WTC11 (cell line): Measurements from ENCODE around the gene BMPR1B.

ENCODE experiments used
- CREB1 ChIP-seq: sonication (generic); formaldehyde crosslinking; IDR thresholded peaks from 2 replicates; pipeline ENCODE4 v1.8.0; 2023; ENCODE audit warnings: mild to moderate bottlenecking, missing genetic modification reagents
- FOXK1 ChIP-seq: sonication (generic); formaldehyde crosslinking; IDR thresholded peaks from 2 replicates; pipeline ENCODE4 v1.8.0; 2022; ENCODE audit warnings: mild to moderate bottlenecking, moderate library complexity, missing genetic modification reagents
- JUN ChIP-seq: sonication (generic); formaldehyde crosslinking; IDR thresholded peaks from 2 replicates; pipeline ENCODE4 v1.8.0; 2023; ENCODE audit warnings: mild to moderate bottlenecking, missing genetic modification reagents
- NFYB ChIP-seq: sonication (generic); formaldehyde crosslinking; conservative IDR thresholded peaks from 2 replicates; pipeline ENCODE4 v1.8.0; 2022; ENCODE audit warnings: low read depth, missing genetic modification reagents
- SMAD3 ChIP-seq: sonication (generic); formaldehyde crosslinking; IDR thresholded peaks from 2 replicates; pipeline ENCODE4 v1.8.0; 2022; ENCODE audit warnings: missing genetic modification reagents, mild to moderate bottlenecking, borderline replicate concordance
- ZBTB21 ChIP-seq: sonication (generic); formaldehyde crosslinking; IDR thresholded peaks from 2 replicates; pipeline ENCODE4 v1.8.1; 2023; ENCODE audit warnings: mild to moderate bottlenecking, missing genetic modification reagents, borderline replicate concordance
- TF ChIP-seq, protein P1 (sequence below): sonication (generic); formaldehyde crosslinking; IDR thresholded peaks from 2 replicates; pipeline ENCODE4 v1.8.1; 2022; ENCODE audit warnings: low read depth, missing genetic modification reagents, borderline replicate concordance
- TF ChIP-seq, protein P2 (sequence below): fragments of 200-600 bp; IDR thresholded peaks from 2 replicates; pipeline ENCODE4 v1.8.0; 2022; ENCODE audit warnings: antibody characterized with exemption
- TF ChIP-seq, protein P3 (sequence below): sonication (generic); formaldehyde crosslinking; IDR thresholded peaks from 2 replicates; pipeline ENCODE4 v1.8.1; 2022; ENCODE audit warnings: low read depth, mild to moderate bottlenecking, moderate library complexity, missing genetic modification reagents, borderline replicate concordance
- TF ChIP-seq, protein P4 (sequence below): sonication (generic); formaldehyde crosslinking; conservative IDR thresholded peaks from 2 replicates; pipeline ENCODE4 v1.8.1; 2022; ENCODE audit warnings: mild to moderate bottlenecking, missing genetic modification reagents

DNA sequence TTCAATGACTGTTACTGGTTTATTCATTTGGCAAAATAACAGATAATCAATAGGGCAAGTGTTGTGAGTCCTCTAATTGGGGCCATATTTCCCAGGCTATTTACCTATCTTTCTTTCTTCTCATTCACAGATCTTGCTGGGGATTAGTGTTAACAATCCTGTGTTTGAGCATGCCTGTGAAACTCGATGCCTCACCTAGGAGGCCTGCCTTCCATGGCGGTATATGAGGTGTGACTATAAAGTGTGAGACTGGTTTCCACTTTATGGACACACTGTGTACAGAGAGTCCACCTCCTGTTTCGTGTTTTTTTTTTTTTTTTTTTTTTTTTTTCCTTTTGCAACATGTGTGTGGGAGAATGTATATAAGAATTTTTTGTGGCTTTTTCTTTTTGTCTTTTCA lies 199.3 kb downstream of the BMPR1B start:
- TF ChIP-seq SMAD3: no peak
- TF ChIP-seq, protein P1, sequence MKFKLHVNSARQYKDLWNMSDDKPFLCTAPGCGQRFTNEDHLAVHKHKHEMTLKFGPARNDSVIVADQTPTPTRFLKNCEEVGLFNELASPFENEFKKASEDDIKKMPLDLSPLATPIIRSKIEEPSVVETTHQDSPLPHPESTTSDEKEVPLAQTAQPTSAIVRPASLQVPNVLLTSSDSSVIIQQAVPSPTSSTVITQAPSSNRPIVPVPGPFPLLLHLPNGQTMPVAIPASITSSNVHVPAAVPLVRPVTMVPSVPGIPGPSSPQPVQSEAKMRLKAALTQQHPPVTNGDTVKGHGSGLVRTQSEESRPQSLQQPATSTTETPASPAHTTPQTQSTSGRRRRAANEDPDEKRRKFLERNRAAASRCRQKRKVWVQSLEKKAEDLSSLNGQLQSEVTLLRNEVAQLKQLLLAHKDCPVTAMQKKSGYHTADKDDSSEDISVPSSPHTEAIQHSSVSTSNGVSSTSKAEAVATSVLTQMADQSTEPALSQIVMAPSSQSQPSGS (CRISPR knock-in tag): no peak
- TF ChIP-seq NFYB (CRISPR knock-in tag): no peak
- TF ChIP-seq, protein P2, sequence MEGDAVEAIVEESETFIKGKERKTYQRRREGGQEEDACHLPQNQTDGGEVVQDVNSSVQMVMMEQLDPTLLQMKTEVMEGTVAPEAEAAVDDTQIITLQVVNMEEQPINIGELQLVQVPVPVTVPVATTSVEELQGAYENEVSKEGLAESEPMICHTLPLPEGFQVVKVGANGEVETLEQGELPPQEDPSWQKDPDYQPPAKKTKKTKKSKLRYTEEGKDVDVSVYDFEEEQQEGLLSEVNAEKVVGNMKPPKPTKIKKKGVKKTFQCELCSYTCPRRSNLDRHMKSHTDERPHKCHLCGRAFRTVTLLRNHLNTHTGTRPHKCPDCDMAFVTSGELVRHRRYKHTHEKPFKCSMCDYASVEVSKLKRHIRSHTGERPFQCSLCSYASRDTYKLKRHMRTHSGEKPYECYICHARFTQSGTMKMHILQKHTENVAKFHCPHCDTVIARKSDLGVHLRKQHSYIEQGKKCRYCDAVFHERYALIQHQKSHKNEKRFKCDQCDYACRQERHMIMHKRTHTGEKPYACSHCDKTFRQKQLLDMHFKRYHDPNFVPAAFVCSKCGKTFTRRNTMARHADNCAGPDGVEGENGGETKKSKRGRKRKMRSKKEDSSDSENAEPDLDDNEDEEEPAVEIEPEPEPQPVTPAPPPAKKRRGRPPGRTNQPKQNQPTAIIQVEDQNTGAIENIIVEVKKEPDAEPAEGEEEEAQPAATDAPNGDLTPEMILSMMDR: no peak
- no peak for TF ChIP-seq FOXK1
- TF ChIP-seq CREB1 (CRISPR knock-in tag): no peak
- TF ChIP-seq ZBTB21 (CRISPR knock-in tag): no peak
- no peak for TF ChIP-seq JUN
- TF ChIP-seq, protein P3, sequence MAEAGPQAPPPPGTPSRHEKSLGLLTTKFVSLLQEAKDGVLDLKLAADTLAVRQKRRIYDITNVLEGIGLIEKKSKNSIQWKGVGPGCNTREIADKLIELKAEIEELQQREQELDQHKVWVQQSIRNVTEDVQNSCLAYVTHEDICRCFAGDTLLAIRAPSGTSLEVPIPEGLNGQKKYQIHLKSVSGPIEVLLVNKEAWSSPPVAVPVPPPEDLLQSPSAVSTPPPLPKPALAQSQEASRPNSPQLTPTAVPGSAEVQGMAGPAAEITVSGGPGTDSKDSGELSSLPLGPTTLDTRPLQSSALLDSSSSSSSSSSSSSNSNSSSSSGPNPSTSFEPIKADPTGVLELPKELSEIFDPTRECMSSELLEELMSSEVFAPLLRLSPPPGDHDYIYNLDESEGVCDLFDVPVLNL: no peak
- TF ChIP-seq, protein P4, sequence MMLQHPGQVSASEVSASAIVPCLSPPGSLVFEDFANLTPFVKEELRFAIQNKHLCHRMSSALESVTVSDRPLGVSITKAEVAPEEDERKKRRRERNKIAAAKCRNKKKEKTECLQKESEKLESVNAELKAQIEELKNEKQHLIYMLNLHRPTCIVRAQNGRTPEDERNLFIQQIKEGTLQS (CRISPR knock-in tag): no peak
